ENCODE data around the gene CANT1. TPM values are rescaled to one million over a fixed set of nuclear protein-coding genes. Genes with fewer than 3 reads are reported as not detected.

Gene CANT1
- total RNA-seq, 1 experiment from 2014 or later = 34.1 TPM

DNA sequence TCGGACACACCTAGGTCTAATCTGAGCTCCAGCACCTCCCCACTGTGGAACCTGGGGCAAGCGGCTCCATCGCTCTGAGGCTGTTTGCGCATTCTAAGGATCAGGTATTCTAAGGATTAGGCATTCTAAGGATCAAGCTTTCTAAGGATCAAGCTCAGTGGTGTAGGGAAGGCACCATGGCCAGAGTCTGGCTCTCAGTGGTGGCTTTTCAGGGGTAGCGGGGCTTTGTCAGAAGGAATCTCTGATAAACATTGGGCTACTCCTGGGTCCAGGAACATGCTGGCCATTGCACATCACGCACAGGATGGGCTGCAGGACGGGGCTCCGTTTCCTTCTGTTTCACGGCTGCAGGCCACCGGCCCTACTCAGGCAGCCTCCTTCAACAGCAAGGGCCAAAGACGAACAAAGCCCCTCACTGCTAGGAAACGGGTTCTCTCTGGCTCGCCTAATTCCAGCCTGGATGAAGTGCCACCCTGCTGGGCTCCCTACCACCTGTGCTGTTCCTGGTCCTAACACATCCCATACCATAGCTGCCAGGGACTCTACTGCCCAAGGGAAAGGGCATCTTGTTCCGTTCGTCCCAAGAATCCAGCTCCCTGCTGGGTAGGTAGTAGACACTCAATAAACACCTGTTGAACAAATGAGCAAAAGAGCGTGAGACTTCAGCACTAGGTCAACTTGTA is 19.9 kb upstream of the CANT1 start:
- DNase-seq (ENCODE audit: low spot score) (no peak), ATAC-seq (no peak)
- Mint-ChIP-seq H3K4me3 (no peak overlapping the region), H3K36me3 (no peaks in the 10 kb centered on the region), H3K27me3 (ENCODE audit: low read depth) (peaks cover 51% of the 10 kb centered on the region), H3K4me1 (peaks cover 9% of the 10 kb centered on the region; the same call in 1 of the 2 replicates), H3K9me3 (no peaks in the 10 kb centered on the region), H3K27ac (no peak overlapping the region)
- POLR2A ChIA-PET = no interaction called here
- TF ChIP-seq ATF2 (CRISPR knock-in tag; IDR thresholded peaks at IDR 0.05; ENCODE audit: borderline replicate concordance, low read depth) = no peak
- CTCF ChIA-PET = interaction anchor here (0.5 to 5.2 kb wide), 4 partner anchors 13 to 716 kb away, joined by 3 to 51 read pairs (median 12); partner anchors contain the start of gene ENGASE

- no peak for ATAC-seq
- no peak overlapping the region for H3K4me3 Mint-ChIP-seq
Measured at GRCh38 chr17:79028496-79029326, 19.1 kb upstream of the CANT1 start.

DNA sequence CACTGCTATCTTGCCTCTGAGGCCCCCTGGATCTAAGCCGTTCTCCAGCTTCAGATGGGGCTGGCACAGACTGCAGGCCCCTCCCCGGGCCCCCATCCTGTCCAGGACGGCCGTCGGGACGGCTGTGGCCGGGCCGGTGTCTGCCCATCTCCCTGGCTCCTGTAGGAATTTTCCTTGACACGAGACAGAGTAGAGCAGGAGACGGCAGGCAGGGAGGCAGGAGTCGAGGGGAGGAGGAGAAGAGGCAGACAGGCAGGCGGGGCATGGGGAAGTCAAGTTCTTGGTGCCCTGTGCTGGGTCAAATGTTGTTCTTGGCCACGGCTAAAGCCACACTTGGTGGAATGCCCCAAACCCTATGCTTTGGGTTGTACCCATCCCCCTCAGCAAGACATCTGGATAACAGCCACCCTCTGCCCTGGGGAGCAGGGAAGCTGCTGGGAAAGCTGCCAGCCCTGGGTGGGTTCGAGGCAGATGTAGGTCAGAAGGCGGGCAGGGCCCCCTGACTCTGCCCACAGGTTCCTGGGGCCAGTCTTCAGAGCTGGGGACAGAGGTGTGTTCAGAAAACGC is 18.4 kb upstream of the CANT1 start:
- CTCF ChIA-PET = interaction anchor here (0.7 to 5.2 kb wide), 8 partner anchors 14 to 814 kb away, joined by 3 to 51 read pairs (median 4); no protein-coding TSS in a partner anchor
- ATAC-seq (no peak), DNase-seq (ENCODE audit: low spot score) (no peak)
- Mint-ChIP-seq H3K27ac (no peak overlapping the region), H3K36me3 (no peaks in the 10 kb centered on the region), H3K9me3 (no peaks in the 10 kb centered on the region), H3K27me3 (ENCODE audit: low read depth) (peaks cover 64% of the 10 kb centered on the region), H3K4me3 (no peak overlapping the region), H3K4me1 (peaks cover 18% of the 10 kb centered on the region)
- TF ChIP-seq SMAD4 (CRISPR knock-in tag; IDR thresholded peaks at IDR 0.05) = no peak
- POLR2A ChIA-PET = no interaction called here

More at GRCh38 chr17:79028496-79029326, 19.1 kb upstream of the CANT1 start:
- no peak overlapping the region for H3K27ac Mint-ChIP-seq
- H3K4me1 Mint-ChIP-seq = peaks cover 11% of the 10 kb centered on the region
- CTCF ChIA-PET = interaction anchor here (0.7 to 5.2 kb wide), 8 partner anchors 14 to 813 kb away, joined by 3 to 51 read pairs (median 4); partner anchors contain the start of gene ENGASE
- H3K36me3 Mint-ChIP-seq = no peaks in the 10 kb centered on the region
- POLR2A ChIA-PET = no interaction called here
- peaks cover 58% of the 10 kb centered on the region for H3K27me3 Mint-ChIP-seq (ENCODE audit: low read depth)
- H3K9me3 Mint-ChIP-seq = no peaks in the 10 kb centered on the region
- DNase-seq (ENCODE audit: low spot score) = no peak
- TF ChIP-seq FOXJ3 (CRISPR knock-in tag; IDR thresholded peaks at IDR 0.05; ENCODE audit: borderline replicate concordance) = no peak
- no peak for TF ChIP-seq OVOL2 (CRISPR knock-in tag; IDR thresholded peaks at IDR 0.05; ENCODE audit: borderline replicate concordance)
- TF ChIP-seq ZNF396 (CRISPR knock-in tag; IDR thresholded peaks at IDR 0.05; ENCODE audit: borderline replicate concordance) = no peak

GRCh38 chr17:79027274-79027924 is 17.8 kb upstream of the CANT1 start:
- ATAC-seq (no peak), DNase-seq (ENCODE audit: low spot score) (no peak)
- H3K27ac Mint-ChIP-seq = no peak overlapping the region
- TF ChIP-seq GABPB1 (CRISPR knock-in tag; IDR thresholded peaks at IDR 0.05) = 0 out of 2 replicates have a peak, but pooled peaks have one; percentile 10
- TF ChIP-seq CTCF (IDR thresholded peaks at IDR 0.05) = no peak
- no peaks in the 10 kb centered on the region for H3K9me3 Mint-ChIP-seq
- H3K4me1 Mint-ChIP-seq = peaks cover 20% of the 10 kb centered on the region
- H3K4me3 Mint-ChIP-seq = no peak overlapping the region
- ChIA-PET POLR2A (no interaction called here), CTCF (interaction anchor here (0.9 to 5.2 kb wide), 4 partner anchors 15 to 58 kb away, joined by 3 to 51 read pairs (median 6); no protein-coding TSS in a partner anchor)
- no peaks in the 10 kb centered on the region for H3K36me3 Mint-ChIP-seq
- peaks cover 69% of the 10 kb centered on the region for H3K27me3 Mint-ChIP-seq (ENCODE audit: low read depth)
